ENCODE results near the gene GNAQ.

The GNAQ gene

GRCh38 chr9:77833561-77834429, 197.8 kb downstream of the GNAQ start:
- no peak for TF ChIP-seq MYC (IDR thresholded peaks at IDR 0.05; ENCODE audit: low read depth, low read length)
- TF ChIP-seq MAX (IDR thresholded peaks at IDR 0.05; ENCODE audit: low read depth, low read length), result no peak
- TF ChIP-seq POLR2A (IDR thresholded peaks at IDR 0.05; ENCODE audit: extremely low read depth, insufficient read length), result no peak
- TF ChIP-seq CTCF (IDR thresholded peaks at IDR 0.05; ENCODE audit: low read depth, low read length), result no peak
- DNase-seq (ENCODE audit: low read depth), result peak; percentile 46
- H3K4me3 ChIP-seq (ENCODE audit: low read depth, low read length), result no peak overlapping the region

- TF ChIP-seq MAX (IDR thresholded peaks at IDR 0.05; ENCODE audit: low read depth, low read length) (no peak), MYC (IDR thresholded peaks at IDR 0.05; ENCODE audit: low read depth, low read length) (no peak), POLR2A (IDR thresholded peaks at IDR 0.05; ENCODE audit: extremely low read depth, insufficient read length) (no peak), CTCF (IDR thresholded peaks at IDR 0.05; ENCODE audit: low read depth, low read length) (no peak)
- no peak for DNase-seq (ENCODE audit: low read depth)
These were observed 199.0 kb downstream of the GNAQ start for GRCh38 chr9:77832639-77833038.

GRCh38 chr9:77831781-77832180, 199.8 kb downstream of the GNAQ start:
- no peak overlapping the region for H3K4me3 ChIP-seq (ENCODE audit: low read depth, low read length)
- TF ChIP-seq POLR2A (IDR thresholded peaks at IDR 0.05; ENCODE audit: extremely low read depth, insufficient read length) (no peak), MYC (IDR thresholded peaks at IDR 0.05; ENCODE audit: low read depth, low read length) (no peak), CTCF (IDR thresholded peaks at IDR 0.05; ENCODE audit: low read depth, low read length) (no peak), MAX (IDR thresholded peaks at IDR 0.05; ENCODE audit: low read depth, low read length) (no peak)
- DNase-seq (ENCODE audit: low read depth), result no peak

More at GRCh38 chr9:77832639-77833038, 199.0 kb downstream of the GNAQ start:
- no peak overlapping the region for H3K4me3 ChIP-seq (ENCODE audit: low read depth, low read length)

- DNase-seq (ENCODE audit: low read depth), result no peak
- no peak overlapping the region for H3K4me3 ChIP-seq (ENCODE audit: low read depth, low read length)
- TF ChIP-seq POLR2A (IDR thresholded peaks at IDR 0.05; ENCODE audit: extremely low read depth, insufficient read length) (no peak), MAX (IDR thresholded peaks at IDR 0.05; ENCODE audit: low read depth, low read length) (no peak), MYC (IDR thresholded peaks at IDR 0.05; ENCODE audit: low read depth, low read length) (no peak), CTCF (IDR thresholded peaks at IDR 0.05; ENCODE audit: low read depth, low read length) (no peak)
These were observed 200.9 kb downstream of the GNAQ start for GRCh38 chr9:77830618-77831285.

- DNase-seq (ENCODE audit: low read depth), result no peak
- H3K4me3 ChIP-seq (ENCODE audit: low read depth, low read length), result no peak overlapping the region
- TF ChIP-seq MAX (IDR thresholded peaks at IDR 0.05; ENCODE audit: low read depth, low read length) (no peak), POLR2A (IDR thresholded peaks at IDR 0.05; ENCODE audit: extremely low read depth, insufficient read length) (no peak), CTCF (IDR thresholded peaks at IDR 0.05; ENCODE audit: low read depth, low read length) (no peak), MYC (IDR thresholded peaks at IDR 0.05; ENCODE audit: low read depth, low read length) (no peak)
These were observed 202.2 kb downstream of the GNAQ start for GRCh38 chr9:77829420-77829819.
